Measurements from ENCODE around the gene CYREN.
"Not testable (repeated sequence)": the region's sequence is repeated elsewhere in the genome, so short reads cannot be mapped to it uniquely, and the experiment has no call there.

GRCh38 chr7:135211946-135212685 is 41.6 kb upstream of the CYREN start:
- TF ChIP-seq, protein P1, sequence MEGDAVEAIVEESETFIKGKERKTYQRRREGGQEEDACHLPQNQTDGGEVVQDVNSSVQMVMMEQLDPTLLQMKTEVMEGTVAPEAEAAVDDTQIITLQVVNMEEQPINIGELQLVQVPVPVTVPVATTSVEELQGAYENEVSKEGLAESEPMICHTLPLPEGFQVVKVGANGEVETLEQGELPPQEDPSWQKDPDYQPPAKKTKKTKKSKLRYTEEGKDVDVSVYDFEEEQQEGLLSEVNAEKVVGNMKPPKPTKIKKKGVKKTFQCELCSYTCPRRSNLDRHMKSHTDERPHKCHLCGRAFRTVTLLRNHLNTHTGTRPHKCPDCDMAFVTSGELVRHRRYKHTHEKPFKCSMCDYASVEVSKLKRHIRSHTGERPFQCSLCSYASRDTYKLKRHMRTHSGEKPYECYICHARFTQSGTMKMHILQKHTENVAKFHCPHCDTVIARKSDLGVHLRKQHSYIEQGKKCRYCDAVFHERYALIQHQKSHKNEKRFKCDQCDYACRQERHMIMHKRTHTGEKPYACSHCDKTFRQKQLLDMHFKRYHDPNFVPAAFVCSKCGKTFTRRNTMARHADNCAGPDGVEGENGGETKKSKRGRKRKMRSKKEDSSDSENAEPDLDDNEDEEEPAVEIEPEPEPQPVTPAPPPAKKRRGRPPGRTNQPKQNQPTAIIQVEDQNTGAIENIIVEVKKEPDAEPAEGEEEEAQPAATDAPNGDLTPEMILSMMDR (IDR thresholded peaks at IDR 0.05 in 8 of 11, conservative IDR thresholded peaks at IDR 0.05 in 3 of 11): not testable (repeated sequence)
- not testable (repeated sequence) for TF ChIP-seq POLR2A (IDR thresholded peaks at IDR 0.05)
